ENCODE data around the gene AASDH.

DNA sequence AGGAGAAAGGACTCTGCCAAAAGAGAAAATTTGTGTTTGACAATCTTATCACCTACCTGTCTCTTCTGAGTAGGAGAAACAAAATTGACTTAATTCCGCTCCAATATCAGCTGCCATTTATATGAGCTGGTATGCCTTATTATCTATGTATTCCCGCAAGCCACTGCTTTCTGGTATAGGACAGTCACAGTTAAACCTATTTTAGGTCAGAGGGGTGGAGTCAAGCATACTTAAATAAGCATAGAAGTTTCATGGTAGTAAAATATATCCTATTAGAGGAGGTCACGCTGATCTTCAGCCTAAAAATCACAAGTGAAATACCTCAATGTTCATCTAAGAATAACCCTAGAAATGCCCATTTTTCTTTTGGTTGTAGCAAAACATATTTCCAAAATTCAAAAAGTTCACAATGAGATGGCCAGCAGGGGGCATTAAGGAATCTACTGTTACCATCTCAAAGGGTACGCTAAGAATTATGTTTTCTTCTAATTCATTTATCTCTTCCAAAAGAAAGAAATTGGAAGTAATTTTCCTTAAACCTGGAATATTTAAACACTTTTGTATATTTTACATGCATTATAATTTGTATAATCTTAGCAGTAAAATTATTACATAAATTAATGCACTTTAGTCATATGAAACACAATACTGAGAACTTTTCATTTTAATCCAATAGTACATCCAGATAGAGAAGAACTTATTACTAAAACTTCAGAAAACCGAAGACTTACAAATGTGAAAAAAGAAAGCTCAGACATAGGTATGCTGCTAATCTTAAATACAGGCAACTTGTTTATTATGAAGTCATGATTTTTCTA lies 37.6 kb upstream of the AASDH start:
- TF ChIP-seq EP300 (IDR thresholded peaks at IDR 0.05; ENCODE audit: borderline replicate concordance in 1 of 2, low read depth in 1 of 2, low read length in 1 of 2) (no peak), RCOR1 (IDR thresholded peaks at IDR 0.05; ENCODE audit: low read length) (no peak), EZH2phosphoT487 (IDR thresholded peaks at IDR 0.05; ENCODE audit: borderline replicate concordance, low read depth) (no peak), GABPA (IDR thresholded peaks at IDR 0.05; ENCODE audit: low read depth) (no peak), YY1 (IDR thresholded peaks at IDR 0.05; ENCODE audit: low read depth) (no peak), POLR2AphosphoS5 (IDR thresholded peaks at IDR 0.05; ENCODE audit: low read depth, low read length) (no peak), NRF1 (IDR thresholded peaks at IDR 0.05; ENCODE audit: low read depth, low read length) (no peak), NFIC (IDR thresholded peaks at IDR 0.05; ENCODE audit: borderline replicate concordance) (no peak), JUND (IDR thresholded peaks at IDR 0.05) (no peak)
- TF ChIP-seq, protein P1, sequence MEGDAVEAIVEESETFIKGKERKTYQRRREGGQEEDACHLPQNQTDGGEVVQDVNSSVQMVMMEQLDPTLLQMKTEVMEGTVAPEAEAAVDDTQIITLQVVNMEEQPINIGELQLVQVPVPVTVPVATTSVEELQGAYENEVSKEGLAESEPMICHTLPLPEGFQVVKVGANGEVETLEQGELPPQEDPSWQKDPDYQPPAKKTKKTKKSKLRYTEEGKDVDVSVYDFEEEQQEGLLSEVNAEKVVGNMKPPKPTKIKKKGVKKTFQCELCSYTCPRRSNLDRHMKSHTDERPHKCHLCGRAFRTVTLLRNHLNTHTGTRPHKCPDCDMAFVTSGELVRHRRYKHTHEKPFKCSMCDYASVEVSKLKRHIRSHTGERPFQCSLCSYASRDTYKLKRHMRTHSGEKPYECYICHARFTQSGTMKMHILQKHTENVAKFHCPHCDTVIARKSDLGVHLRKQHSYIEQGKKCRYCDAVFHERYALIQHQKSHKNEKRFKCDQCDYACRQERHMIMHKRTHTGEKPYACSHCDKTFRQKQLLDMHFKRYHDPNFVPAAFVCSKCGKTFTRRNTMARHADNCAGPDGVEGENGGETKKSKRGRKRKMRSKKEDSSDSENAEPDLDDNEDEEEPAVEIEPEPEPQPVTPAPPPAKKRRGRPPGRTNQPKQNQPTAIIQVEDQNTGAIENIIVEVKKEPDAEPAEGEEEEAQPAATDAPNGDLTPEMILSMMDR (IDR thresholded peaks at IDR 0.05): peak; percentile 82
- TF ChIP-seq, protein P2, sequence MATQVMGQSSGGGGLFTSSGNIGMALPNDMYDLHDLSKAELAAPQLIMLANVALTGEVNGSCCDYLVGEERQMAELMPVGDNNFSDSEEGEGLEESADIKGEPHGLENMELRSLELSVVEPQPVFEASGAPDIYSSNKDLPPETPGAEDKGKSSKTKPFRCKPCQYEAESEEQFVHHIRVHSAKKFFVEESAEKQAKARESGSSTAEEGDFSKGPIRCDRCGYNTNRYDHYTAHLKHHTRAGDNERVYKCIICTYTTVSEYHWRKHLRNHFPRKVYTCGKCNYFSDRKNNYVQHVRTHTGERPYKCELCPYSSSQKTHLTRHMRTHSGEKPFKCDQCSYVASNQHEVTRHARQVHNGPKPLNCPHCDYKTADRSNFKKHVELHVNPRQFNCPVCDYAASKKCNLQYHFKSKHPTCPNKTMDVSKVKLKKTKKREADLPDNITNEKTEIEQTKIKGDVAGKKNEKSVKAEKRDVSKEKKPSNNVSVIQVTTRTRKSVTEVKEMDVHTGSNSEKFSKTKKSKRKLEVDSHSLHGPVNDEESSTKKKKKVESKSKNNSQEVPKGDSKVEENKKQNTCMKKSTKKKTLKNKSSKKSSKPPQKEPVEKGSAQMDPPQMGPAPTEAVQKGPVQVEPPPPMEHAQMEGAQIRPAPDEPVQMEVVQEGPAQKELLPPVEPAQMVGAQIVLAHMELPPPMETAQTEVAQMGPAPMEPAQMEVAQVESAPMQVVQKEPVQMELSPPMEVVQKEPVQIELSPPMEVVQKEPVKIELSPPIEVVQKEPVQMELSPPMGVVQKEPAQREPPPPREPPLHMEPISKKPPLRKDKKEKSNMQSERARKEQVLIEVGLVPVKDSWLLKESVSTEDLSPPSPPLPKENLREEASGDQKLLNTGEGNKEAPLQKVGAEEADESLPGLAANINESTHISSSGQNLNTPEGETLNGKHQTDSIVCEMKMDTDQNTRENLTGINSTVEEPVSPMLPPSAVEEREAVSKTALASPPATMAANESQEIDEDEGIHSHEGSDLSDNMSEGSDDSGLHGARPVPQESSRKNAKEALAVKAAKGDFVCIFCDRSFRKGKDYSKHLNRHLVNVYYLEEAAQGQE (IDR thresholded peaks at IDR 0.05; ENCODE audit: low read depth, low read length): no peak
